GM12878 (cell line): ENCODE measurements around the gene CFAP410. TPM values are rescaled to one million over a fixed set of nuclear protein-coding genes. Genes with fewer than 3 reads are reported as not detected.

Source experiments
- EED ChIP-seq: sonication (generic); IDR thresholded peaks from 2 replicates; pipeline ENCODE4 v1.6.1; 2016; ENCODE audit warnings: antibody characterized with exemption, low read depth
- MTA2 ChIP-seq: fragments of 450-650 bp; IDR thresholded peaks from 2 replicates; pipeline ENCODE4 v1.6.1; 2016; ENCODE audit warnings: low read depth, mild to moderate bottlenecking, moderate library complexity
- SPI1 ChIP-seq: IDR thresholded peaks from 2 replicates; pipeline ENCODE4 v1.6.1; 2011; ENCODE audit warnings: low read depth, mild to moderate bottlenecking, low read length, moderate library complexity, borderline replicate concordance; ENCODE audit not compliant: insufficient read depth
- SUPT20H ChIP-seq: IDR thresholded peaks from 2 replicates; pipeline ENCODE4 v1.6.1; 2011; ENCODE audit warnings: low read depth, mild to moderate bottlenecking, low read length, moderate library complexity, borderline replicate concordance; ENCODE audit not compliant: control insufficient read depth
- TCF12 ChIP-seq: IDR thresholded peaks from 2 replicates; pipeline ENCODE4 v1.6.1; 2011; ENCODE audit warnings: low read depth, mild to moderate bottlenecking, low read length
- TCF7 ChIP-seq: IDR thresholded peaks from 2 replicates; pipeline ENCODE4 v1.6.1; 2014; ENCODE audit warnings: antibody characterized with exemption, borderline replicate concordance
- ZNF687 ChIP-seq: fragments of 450-650 bp; IDR thresholded peaks from 2 replicates; pipeline ENCODE4 v1.6.1; 2017; ENCODE audit warnings: mild to moderate bottlenecking, moderate library complexity
- polyA plus RNA-seq, 11 experiments: library from polyadenylated mRNA; depleted of rRNA in 4 of 11; unstranded in 6 of 11; stranded (reverse) in 5 of 11; fragments of >200 nt; fragmentation: Nextera tagmentation in 4 of 11; fragmentation: Illumina TruSeq in 1 of 11; extraction: Ambion mirVana in 4 of 11; extraction: Trizol in 1 of 11; gene quantifications; 1 replicate in 1 of 11; 2 replicates in 10 of 11; pipeline versions ENCODE4 v1.2.1 to v1.2.3, GENCODE V29; 2011 to 2016; ENCODE audit warnings: inconsistent platforms in 2 of 11, missing spikeins in 2 of 11, low read depth in 1 of 11
- total RNA-seq, 4 experiments: library from RNA; depleted of rRNA in 3 of 4; stranded (reverse); fragments of >200 nt in 3 of 4; fragmentation: Illumina TruSeq in 1 of 4; extraction: Trizol in 1 of 4; gene quantifications; 2 replicates each; pipeline versions ENCODE4 v1.2.1 to v1.2.3, GENCODE V29; 2013 to 2021
- TF ChIP-seq, protein P1 (sequence below): IDR thresholded peaks from 2 replicates; pipeline ENCODE4 v1.6.1; 2012; ENCODE audit warnings: mild to moderate bottlenecking, low read depth, low read length

CFAP410 gene
- total and polyA plus RNA-seq, 10 of the 15 experiments (the other 5 are each of a cell fraction or from before 2014, with no cell fraction given) = 0.14 to 24.8 (median 11.3) TPM

GRCh38 chr21:44354775-44355771 lies 15.9 kb upstream of the CFAP410 start (continued):
- TF ChIP-seq, protein P1, sequence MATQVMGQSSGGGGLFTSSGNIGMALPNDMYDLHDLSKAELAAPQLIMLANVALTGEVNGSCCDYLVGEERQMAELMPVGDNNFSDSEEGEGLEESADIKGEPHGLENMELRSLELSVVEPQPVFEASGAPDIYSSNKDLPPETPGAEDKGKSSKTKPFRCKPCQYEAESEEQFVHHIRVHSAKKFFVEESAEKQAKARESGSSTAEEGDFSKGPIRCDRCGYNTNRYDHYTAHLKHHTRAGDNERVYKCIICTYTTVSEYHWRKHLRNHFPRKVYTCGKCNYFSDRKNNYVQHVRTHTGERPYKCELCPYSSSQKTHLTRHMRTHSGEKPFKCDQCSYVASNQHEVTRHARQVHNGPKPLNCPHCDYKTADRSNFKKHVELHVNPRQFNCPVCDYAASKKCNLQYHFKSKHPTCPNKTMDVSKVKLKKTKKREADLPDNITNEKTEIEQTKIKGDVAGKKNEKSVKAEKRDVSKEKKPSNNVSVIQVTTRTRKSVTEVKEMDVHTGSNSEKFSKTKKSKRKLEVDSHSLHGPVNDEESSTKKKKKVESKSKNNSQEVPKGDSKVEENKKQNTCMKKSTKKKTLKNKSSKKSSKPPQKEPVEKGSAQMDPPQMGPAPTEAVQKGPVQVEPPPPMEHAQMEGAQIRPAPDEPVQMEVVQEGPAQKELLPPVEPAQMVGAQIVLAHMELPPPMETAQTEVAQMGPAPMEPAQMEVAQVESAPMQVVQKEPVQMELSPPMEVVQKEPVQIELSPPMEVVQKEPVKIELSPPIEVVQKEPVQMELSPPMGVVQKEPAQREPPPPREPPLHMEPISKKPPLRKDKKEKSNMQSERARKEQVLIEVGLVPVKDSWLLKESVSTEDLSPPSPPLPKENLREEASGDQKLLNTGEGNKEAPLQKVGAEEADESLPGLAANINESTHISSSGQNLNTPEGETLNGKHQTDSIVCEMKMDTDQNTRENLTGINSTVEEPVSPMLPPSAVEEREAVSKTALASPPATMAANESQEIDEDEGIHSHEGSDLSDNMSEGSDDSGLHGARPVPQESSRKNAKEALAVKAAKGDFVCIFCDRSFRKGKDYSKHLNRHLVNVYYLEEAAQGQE = no peak
- peak; percentile 60 for TF ChIP-seq EED
- TF ChIP-seq ZNF687 = no peak
- TF ChIP-seq SPI1 = peak; percentile 40; the same call in 1 of the 2 replicates
- TF ChIP-seq TCF7 = peak; percentile 90
- peak; percentile 63; the same call in 1 of the 2 replicates for TF ChIP-seq TCF12
- no peak for TF ChIP-seq MTA2
- TF ChIP-seq SUPT20H = no peak
